SU-DHL-6 (cell line): ENCODE measurements around the gene HSP90AA1.

ENCODE experiments used
- EZH2phosphoT487 ChIP-seq: fragments of 200-600 bp; sonication (generic), shearing (Covaris generic); conservative IDR thresholded peaks from 2 replicates; pipeline ENCODE4 v1.6.1; 2018; ENCODE audit warnings: mild to moderate bottlenecking, antibody characterized with exemption, low read length, moderate library complexity, mixed read lengths
- TF ChIP-seq, protein P1 (sequence below): fragments of 200-600 bp; sonication (generic); IDR thresholded peaks from one replicate; pipeline ENCODE4 v1.5.1; 2017; ENCODE audit warnings: antibody characterized with exemption, mild to moderate bottlenecking, low read length, moderate library complexity; ENCODE audit not compliant: insufficient read depth, poor library complexity, severe bottlenecking

DNA sequence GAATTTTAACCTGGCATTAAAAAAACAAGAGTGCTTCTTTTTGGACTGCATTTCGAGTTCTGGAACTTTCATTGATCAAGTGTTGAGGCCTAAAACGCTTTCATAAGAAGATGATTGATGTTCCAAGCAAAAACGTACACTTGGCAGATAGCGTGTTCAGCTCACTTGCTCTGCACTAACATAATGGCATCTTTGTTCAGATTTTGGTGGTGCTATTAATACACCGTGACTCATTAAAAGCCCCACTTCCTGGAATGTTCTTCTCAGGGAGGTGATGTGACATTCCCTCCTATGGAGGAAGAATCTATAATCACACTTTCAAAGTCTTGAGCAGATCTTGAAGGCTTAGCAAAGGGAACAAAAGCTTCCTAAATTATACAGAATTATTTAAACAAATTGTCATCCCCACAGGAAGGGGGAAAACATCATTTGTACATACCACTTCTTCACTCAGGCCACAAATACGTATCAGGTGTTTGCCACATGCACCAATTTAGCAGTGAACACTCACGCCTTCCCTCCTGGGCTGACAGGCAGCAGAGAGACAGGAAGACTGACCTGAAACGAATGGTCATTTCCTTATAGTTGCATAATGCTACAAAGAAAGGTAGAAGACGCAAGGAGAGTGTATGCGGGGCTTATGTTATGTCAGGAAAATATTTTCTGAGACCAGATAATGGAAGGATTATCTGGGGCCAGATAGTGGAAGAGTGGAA, 15.4 kb downstream of the HSP90AA1 start:
- TF ChIP-seq, protein P1, sequence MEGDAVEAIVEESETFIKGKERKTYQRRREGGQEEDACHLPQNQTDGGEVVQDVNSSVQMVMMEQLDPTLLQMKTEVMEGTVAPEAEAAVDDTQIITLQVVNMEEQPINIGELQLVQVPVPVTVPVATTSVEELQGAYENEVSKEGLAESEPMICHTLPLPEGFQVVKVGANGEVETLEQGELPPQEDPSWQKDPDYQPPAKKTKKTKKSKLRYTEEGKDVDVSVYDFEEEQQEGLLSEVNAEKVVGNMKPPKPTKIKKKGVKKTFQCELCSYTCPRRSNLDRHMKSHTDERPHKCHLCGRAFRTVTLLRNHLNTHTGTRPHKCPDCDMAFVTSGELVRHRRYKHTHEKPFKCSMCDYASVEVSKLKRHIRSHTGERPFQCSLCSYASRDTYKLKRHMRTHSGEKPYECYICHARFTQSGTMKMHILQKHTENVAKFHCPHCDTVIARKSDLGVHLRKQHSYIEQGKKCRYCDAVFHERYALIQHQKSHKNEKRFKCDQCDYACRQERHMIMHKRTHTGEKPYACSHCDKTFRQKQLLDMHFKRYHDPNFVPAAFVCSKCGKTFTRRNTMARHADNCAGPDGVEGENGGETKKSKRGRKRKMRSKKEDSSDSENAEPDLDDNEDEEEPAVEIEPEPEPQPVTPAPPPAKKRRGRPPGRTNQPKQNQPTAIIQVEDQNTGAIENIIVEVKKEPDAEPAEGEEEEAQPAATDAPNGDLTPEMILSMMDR: no peak
- no peak for TF ChIP-seq EZH2phosphoT487
